HG03139 (cell line): Measurements from ENCODE around the gene ZNF629.
"Not testable (repeated sequence)": the region's sequence is repeated elsewhere in the genome, so short reads cannot be mapped to it uniquely, and the experiment has no call there.

Experiments
- ATAC-seq: cut with Tn5 transposase; IDR thresholded peaks from one replicate; pipeline ENCODE4 v1.9.1; 2021; ENCODE audit not compliant: unreplicated experiment

The ZNF629 gene

DNA sequence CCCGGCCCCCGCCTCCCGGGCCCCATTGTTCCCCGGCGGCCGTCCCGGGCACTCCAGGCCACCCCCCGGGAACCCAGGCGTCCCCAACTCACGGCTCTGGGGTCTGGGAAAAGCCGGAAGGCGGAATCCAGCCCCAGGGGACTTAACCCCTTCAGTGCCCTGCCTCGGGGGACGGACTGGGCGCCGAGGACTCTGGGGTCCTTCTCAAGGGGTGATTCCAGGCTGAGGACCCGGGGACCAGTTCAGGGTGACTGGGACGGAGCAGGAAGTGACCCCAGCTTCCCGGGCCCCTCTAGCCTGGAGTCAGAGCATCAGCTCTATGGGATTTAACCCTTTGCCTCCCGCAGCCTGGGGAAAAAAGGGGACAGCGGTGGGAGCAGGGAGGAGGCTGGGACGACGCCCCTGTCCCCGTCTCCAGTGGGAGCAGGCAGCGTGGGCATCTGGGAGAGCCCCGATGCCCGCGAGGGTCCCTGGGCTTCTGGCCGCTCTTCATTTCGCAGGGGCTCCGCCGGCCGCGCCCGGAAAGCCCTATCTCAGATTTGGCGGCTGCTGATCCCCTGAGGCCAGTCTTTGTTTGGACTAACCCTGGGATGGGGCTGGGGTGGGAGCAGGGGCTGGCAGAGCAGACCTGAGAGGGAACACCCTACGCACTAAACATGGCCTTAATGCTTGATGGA is at the start of gene ZNF629:
Gene ZNF629 (minus strand): TSS at position 270 of the 677 bp plus-strand sequence. CDS start 2,723 bp downstream, outside the sequence.
- no peak for ATAC-seq

DNA sequence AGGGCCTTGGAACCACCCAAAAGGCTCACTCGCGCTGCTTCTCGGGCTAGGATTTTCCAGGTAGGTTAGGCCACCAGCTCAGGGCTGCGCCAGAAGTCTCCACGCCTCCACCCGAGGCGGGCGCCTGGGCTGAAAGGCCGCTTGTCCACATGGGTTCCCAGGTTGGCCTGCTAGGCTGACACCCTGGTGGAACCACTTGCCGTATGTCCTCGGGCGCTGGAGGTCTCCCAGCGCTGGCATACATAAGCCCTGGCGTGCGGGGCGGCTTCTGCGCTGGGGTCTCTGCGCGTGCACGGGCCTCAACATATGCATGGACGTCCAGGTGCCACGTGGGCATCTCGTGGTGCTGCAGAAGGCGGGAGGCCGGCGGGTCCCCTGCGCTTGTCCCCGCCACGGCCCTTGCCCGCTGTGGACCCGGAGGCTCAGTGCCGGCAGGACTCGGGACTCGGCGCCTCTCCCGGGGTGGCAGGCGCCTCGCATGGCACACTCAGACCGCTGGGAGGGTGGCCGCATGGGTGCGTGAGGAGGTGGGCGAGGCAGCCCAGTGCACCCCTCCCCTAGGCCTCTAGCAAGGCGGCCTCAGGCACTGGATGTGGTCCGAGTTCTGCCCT is 47.2 kb upstream of the ZNF629 start:
- no peak for ATAC-seq

DNA sequence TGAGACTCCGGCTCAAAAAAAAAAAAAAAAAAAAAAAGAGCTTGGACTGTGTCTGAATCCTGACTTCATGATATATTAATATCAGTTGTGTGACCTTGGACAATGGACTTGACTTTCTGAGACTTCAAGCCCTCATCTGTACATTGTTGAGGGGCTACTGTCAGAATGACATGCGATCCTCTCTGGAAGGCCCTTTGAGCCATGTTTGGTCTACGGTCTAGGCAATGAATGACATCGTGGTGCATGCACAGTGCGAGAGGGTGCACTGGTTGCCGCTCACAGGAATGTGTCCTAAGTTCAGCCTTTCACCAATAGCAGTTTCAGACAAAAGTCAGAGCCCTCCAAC is 43.0 kb upstream of the ZNF629 start:
- no peak for ATAC-seq

DNA sequence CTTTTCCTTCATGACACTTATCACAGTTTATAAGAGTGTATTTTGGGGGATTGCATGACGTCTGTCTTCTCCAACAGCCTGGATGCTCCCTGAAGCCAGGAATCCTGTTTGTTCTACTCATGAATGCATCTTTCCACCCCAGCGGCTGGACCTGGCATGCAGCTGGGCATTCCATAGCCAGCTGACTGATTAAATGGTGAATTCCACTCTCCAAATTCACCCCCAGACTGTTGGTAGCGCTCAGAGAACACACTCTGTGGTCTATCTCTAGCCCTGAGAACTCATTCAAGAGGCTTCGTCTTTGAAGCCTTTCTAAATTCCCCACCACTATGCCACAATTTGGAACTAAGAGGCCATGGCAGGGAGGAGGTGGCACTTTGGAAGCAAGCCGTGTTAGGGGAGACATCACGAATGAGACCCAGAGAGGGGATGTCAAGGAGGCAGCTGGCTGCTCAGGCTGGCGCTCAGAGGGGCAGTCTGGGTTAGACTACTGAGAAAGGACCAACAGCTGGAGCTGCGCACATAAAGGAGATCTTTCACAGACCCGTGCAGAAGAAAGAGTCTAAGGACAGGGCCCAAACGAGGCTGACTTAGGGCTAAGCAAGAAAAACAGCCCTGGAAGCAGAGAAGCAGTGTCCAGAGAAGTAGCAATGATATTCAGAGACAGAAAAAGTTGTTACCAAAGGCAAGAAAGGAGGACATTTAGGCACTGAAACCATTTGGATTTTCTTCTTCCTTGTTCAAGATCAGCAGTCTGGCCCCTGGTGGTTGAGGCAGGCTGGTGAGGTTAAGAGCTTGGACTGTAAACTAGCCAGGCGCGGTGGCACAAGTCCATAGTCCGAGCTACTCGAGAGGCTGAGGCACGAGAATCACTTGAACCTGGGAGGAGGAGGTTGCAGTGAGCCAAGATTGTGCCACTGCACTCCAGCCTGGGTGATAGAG is 42.4 kb upstream of the ZNF629 start:
- no peak for ATAC-seq

DNA sequence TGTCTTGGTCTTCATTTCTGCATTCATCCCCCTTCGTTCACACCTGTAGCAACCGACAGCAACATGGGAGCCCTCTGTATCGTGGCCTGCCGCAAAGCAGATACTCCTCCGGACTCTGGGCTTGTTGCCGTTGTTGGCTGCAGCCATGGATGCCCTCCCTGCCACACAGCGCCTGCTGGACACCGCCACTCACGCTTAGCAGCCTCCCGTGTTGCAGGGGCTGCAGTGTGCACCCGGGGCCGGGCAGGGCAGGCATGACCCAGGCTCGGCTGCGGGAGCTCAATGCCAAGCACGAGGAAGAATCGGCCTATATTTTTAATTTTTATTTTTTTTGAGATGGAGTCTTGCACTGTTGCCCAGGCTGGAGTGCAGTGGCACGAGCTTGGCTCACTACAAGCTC is 34.9 kb upstream of the ZNF629 start:
- ATAC-seq: no peak

DNA sequence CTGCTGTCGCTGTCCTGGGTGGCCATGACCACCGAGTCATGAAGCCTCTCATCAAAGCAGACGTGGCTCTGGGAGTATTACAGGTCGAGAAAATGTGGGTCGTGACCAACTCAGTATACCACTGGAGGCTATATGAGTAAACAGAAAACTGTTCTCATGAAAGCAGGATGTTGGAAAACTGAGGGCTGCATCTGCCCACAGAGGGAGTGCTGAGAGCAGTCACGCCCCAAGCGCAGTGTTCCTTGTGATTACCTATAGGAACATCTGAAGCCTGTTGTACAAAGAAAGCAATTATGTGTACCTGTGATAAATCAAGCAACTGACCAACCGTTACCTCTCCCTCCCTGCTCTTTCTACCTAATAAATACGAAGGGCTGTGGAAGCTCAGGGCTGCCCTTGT is 34.4 kb upstream of the ZNF629 start:
- ATAC-seq: not testable (repeated sequence)

DNA sequence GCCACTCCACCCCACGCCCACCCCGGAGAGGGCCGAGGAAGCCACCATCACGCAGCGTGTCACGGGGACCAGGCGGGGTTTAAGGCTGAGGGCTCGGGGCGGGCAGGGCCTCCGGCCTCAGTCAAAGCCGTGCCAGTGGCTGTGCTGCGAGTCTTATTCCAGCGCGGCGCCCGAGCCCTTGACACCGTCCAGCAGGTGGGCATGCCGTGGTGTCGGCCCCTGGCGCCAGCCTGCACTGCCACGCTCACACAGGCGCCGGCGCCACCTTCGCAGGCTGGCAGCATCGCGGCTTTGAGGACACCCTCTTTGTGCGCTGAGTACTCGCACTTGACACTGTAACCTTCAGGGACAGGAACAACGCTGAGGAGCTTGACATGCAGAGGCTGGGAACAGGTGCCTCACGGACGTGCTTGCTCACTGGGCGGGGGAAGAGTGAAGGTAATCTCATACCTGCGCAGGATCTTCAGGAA is 34.0 kb upstream of the ZNF629 start:
- ATAC-seq: no peak

DNA sequence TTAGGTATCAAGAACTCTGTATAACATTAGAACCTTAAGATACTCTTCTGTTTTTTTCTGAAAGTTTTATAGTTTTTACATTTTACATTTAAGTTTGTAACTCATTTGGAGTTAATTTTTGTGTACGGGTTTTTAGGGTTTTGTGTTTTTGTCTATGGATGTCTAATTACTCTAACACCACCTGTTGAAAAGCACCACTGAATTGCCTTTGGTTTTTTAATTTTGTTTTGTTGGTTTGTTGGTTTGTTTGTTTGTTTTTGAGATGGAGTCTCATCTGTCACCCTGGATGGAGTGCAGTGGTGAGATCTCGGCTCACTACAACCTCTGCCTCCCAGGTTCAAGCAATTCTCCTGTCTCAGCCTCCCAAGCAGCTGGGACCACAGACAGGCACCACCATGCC is 29.8 kb upstream of the ZNF629 start:
- no peak for ATAC-seq

DNA sequence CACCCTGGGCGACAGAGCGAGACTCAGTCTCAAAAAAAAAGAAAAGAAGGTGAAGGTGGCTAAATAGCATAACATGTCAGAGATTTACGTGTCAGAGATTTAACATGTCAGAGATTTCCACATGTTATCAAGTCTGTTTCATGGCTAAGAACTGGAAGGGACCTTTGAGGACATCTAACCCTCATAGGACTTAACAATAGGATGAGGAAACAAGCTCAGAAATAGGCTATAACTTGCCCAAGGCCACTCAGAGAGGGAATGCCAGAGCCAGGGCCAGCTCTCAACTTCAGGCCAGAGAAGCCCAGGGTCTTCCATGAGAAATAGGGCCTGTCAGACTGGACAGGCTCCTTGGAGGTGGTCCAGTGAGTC is 26.8 kb upstream of the ZNF629 start:
- peak; percentile 6 for ATAC-seq

DNA sequence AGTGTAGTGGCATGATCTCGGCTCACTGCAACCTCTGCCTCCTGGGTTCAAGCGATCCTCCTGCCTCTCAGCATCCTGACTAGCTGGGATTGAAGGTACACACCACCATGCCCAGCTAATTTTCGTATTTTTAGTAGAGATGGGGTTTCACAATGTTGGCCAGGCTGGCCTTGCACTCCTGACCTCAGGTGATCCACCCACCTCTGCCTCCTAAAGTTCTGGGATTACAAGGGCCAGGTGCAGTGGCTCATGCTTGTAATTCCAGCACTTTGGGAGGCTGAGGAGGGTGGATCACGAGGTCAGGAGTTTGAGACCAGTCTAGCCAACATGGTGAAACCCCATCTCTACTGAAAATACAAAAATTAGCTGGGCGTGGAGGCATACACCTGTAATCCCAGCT is 22.7 kb upstream of the ZNF629 start:
- ATAC-seq: not testable (repeated sequence)

DNA sequence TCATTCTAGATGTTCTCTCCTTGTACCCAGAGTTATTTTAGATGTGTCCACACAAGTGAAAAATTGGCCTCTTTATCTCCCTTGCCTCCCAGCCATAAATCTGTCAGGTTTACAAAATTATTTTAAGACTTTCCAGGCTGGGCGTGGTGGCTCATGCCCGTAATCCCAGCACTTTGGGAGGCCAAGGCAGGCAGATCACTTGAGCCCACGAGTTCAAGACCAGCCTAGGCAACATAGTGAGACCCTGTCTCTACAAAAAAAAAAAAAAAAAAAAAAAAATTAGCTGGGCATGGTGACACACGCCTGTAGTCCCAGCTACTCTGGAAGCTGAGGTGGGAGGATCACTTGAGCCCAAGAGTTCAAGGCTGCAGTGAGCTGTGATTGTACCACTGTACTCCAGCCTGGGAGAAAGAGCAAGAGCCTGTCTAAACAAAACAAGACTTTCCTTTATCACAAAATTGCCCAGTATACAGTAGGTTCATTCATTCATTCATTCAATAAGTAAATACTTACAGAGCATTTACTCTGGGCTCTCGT is 22.0 kb upstream of the ZNF629 start:
- ATAC-seq: not testable (repeated sequence)

DNA sequence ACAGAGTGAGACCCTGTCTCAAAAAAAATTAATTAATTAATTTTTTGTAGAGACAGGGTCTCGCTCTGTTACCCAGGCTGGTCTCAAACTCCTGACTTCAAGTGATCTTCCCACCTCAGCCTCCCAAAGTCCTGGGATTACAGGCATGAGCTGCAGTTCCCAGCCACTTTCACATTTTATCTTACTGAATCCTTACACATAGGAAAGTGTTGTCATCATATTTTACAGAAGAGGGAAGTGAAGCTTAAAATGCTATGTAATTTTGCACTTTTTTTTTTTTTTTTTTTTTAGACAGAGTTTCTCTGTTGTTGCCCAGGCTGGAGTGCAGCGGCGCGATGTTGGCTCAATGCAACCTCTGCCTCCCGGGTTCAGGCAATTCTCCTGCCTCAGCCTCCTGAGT is 21.1 kb upstream of the ZNF629 start:
- ATAC-seq: no peak

DNA sequence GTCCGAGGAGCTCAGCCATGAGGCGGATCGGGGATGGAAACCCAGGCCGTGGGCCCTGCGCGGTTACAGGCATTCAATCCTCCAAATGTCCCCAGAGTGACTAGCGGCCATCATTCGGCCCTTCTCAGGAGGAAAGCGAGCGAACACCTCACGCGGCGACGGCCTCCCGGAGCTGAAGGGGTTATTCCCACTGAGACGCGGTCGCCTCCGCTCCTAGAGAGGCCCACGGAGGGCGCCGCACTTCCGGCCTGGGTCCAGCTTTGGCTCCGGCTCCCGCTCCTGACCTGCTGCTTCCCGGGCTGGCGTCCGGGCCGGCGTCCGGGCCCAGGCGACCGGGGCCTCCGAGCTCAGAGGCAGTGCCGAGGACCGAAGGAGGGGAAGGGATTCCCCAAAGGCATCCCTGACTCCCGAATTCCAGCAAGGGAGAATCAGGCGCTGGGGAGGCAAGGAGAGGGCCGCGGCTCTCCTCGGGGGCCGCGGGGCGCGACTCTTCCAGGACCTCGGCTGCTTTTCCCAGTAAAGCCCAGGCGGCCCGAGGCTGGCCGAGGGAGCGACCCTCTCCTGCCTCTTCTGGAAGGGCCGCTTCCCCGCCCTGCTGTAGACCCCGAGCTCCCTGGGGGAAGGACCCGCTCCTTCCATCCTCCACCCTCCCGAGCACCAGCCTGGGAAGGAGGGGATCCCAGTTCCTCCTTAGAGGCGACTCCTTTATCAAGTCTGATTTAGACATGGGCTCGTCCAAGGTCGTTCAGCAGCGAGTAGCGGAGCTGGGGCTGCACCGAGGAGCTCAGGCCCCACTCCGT is 18.6 kb upstream of the ZNF629 start:
- ATAC-seq: no peak

DNA sequence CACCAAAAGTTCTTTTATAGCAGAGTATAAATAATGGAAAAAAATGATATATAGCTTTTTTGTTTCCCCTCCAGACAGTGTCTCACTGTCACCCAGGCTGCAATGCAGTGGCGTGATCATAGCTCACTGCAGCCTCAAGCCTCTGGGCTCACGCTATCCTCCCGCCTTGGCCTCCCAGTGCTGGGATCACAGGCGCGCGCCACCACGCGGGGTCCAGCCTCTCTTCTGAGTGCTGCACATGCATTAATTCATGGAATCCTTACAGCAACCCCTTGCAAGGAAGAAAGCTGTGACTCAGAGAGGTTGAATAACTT is 18.0 kb upstream of the ZNF629 start:
- no peak for ATAC-seq

DNA sequence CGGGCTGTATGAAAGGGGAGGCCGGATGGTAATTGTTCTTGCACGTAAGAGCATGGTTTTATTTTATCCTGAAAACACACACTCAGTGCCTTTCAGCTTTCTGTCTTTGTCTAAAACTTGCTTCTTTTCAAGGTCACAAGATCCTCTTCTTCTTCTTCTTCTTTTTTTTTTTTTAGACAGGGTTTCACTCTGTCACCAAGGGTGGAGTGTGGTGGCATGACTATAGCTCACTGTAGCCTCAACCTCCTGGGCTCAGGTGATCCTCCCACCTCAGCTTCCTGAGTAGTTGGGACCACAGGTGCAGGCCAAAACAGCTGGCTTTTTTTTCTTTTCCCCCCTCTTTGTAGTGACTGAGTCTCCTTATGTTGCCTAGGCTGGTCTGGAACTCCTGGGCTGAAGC is 15.9 kb upstream of the ZNF629 start:
- ATAC-seq: no peak

DNA sequence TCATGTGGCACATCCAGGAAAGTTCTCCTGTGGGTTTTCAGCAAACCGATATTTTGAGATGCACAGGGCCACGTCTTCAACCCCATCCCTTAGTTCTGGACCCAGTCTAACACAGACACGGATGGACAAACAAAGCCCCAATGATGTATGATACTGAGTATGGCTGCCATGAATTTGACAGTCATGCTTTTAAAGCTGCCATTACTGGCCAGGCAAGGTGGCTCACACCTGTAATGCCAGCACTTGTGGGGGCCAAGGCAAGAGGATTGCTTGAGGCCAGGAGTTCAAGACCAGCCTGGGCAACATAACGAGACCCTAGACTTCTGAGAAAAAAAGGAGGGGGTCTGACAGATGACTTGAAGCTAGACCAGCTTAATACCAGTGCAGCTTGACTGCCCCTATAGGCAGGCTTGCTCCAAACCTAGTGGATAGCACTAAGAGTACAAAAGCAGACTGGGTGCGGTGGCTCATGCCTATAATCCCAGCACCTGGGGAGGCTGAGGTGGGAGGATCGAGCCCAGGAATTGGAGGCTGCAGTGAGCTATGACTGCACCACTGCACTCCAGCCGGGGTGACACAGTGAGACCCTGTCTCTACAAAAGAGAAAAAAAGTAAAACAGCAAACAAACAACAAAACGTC is 10.8 kb upstream of the ZNF629 start:
- no peak for ATAC-seq

DNA sequence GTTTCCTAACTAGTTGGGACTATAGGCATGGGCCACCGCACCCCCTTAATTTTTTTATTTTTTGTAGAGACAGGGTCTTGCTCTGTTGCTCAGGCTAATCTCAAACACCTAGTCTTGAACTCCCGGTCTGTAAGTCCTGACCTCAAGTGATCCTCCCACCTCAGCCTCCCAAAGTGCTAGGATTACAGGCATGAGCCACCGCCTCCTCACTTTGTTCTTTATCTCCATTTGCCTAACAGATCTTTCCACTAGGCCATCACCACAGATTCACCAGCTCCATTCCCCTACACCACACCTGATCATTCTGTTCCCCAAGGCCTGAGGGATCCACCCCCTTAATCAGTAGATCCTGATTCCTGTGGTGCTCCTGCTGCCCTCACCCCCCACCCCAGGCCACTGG is 7.6 kb upstream of the ZNF629 start:
- no peak for ATAC-seq

DNA sequence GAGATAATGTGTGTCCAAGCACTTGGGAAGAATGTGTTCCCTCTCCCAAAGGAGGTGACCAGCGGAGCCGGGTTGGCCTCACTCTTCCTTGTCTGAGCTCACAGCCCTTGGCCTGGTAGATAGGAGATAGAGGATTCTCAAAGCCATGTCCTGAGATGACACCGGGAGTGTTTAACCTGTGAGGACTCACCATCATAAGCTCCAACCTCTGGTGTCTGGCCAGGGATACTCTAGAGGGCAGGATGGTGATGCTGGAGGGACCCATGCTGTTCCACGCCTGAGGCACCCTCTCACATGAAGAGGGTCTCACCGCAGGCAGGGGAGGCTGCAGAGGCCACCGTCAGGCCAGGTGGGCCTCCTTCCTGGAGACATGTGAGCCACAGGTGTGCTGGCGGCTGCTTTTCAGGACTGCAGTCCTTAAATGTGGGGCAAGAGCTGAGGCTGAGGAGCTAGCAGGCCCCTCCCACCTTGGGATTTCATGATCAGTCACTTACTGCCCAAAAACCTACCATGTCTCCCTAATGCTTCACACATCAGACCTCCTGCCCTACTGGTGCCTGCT is 6.6 kb upstream of the ZNF629 start:
- ATAC-seq: no peak

DNA sequence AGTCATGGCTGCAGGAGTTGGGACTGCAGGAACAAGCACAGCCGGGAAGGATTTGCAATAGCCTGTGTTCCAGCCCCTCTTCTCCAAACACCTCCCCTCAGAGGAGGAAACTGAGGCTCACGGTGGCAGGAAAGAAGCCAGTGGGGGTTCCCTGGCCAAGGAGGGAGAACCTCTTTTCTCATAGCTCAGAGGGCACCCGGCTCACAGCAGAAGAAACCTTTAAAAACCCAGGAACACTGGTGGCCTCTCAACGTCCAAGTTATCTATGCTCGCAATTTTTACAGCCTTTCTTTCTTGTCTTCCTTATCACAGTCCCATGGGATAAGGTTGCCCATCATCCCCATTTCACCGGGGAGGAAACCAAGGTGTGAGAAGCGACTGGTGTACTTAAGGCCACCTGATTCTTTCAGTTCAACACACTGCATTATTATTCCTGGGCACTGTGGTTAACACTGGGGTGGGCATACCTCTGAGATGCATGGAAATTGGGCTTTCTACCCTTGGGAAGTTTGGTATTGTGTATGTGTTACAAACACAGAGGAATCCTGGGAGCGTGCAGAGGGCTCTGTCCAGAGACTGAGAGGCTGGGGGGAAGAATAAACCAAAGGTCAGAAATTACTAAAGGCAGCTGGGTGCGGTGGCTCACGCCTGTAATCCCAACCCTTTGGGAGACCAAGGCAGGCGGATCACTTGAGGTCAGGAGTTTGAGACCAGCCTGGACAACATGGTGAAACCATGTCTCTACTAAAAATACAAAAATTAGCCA is 791 bp upstream of the ZNF629 start:
- no peak for ATAC-seq
